ENCODE measurements around the gene PLXNA2. TPM values are rescaled to one million over a fixed set of nuclear protein-coding genes. Genes with fewer than 3 reads are reported as not detected.
A peak's percentile ranks its signal among the peaks of the same experiment; 100 is the strongest.

Gene PLXNA2
- total and polyA plus RNA-seq, 2 of the 8 experiments (the other 6 are each of a cell fraction or from before 2014, with no cell fraction given), result 0.33 to 1.5 TPM

DNA sequence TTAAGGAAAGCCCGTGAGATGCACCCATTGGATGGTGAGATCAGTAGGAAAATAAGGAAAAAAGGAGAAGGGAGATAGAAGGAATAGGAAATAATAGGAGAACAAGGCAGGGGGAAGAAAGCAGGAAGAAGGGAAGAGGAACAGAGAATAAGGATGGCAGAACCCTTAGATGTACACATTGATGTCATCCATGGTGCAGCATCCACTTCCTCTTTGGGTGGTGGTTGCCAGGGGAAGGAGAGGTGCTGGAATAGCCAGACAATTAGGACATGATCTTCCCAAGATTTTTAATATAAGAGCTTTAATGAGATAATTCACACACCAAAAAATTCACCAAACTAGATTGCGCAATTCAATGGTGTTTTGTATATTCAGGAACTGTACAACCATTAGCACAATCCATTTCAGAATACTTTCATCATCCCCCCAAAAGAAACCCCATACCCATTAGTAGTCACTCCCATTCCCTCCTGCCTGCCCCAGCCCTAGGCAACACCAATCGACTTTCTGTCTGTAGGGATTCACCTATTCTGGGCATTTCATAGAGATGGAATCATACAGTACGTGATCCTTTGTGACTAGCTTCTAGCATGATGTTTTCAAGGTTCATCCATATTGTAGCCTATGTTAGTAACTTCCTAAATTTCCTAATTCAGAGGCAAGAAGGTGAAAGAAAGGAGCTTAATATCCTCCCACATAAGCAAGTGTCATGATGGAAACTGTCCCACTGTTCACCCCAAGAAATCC lies 121.4 kb downstream of the PLXNA2 start:
- Histone ChIP-seq H3K27ac (ENCODE audit: low read depth, low read length) (no peak overlapping the region), H2AK5ac (ENCODE audit: low read depth, low read length) (no peak overlapping the region), H3K23me2 (ENCODE audit: low read depth, low read length) (no peaks in the 10 kb centered on the region; the same call in 1 of the 2 replicates), H3K18ac (ENCODE audit: extremely low read depth, low read length) (no peak overlapping the region), H3K79me2 (ENCODE audit: control insufficient read depth in 1 of 2, insufficient read depth in 2 of 2, low read length in 2 of 2) (no peaks in the 10 kb centered on the region), H3K79me1 (ENCODE audit: low read depth, low read length) (no peaks in the 10 kb centered on the region), H2BK15ac (ENCODE audit: low read length) (no peak overlapping the region), H2BK12ac (ENCODE audit: low read depth, low read length) (no peak overlapping the region), H2BK20ac (ENCODE audit: low read length) (no peak overlapping the region), H2BK120ac (replicated peaks; ENCODE audit: low read depth, low read length) (no peak overlapping the region), H4K20me1 (replicated peaks in 1 of 2; ENCODE audit: control insufficient read depth in 1 of 2, insufficient read depth in 2 of 2, low read length in 2 of 2) (no peaks in the 10 kb centered on the region), H3K14ac (ENCODE audit: insufficient read length) (no peak overlapping the region), H4K8ac (ENCODE audit: extremely low read depth, insufficient read depth, low read length) (no peak overlapping the region), H3K9ac (replicated peaks in 1 of 4; ENCODE audit: extremely low read depth in 1 of 4, low read depth in 3 of 4, low read length in 3 of 4) (no peak overlapping the region), H3K56ac (replicated peaks; ENCODE audit: insufficient read length, low read depth, low read length) (no peak overlapping the region), H3K23ac (ENCODE audit: insufficient read length) (no peak overlapping the region), H4K91ac (replicated peaks; ENCODE audit: insufficient read length, low read length) (no peak overlapping the region), H3K4ac (replicated peaks; ENCODE audit: insufficient read length, low read depth, low read length) (no peak overlapping the region), H4K5ac (ENCODE audit: insufficient read length, low read depth, low read length) (no peak overlapping the region), H3K4me1 (replicated peaks in 1 of 4; ENCODE audit: control insufficient read depth in 3 of 4, insufficient read depth in 4 of 4, low read length in 3 of 4) (peaks cover 0 to 8% (median 3%) of the 10 kb centered on the region in 4 experiments; a peak in 5 of 7 replicates), H3K4me2 (ENCODE audit: insufficient read depth in 1 of 2, low read depth in 2 of 2, low read length in 2 of 2) (no peak overlapping the region), H3K9me3 (ENCODE audit: insufficient read depth in 2 of 2, low read depth in 1 of 2, low read length in 1 of 2) (no peaks in the 10 kb centered on the region), H2AFZ (ENCODE audit: low read length) (no peak overlapping the region), H3K36me3 (ENCODE audit: control insufficient read depth in 2 of 4, insufficient read depth in 4 of 4, low read length in 3 of 4) (no peaks in the 10 kb centered on the region), H3K4me3 (ENCODE audit: extremely low read depth in 1 of 4, insufficient read depth in 2 of 4, low read depth in 3 of 4, low read length in 4 of 4) (no peak overlapping the region), H3K27me3 (replicated peaks in 1 of 4; ENCODE audit: control insufficient read depth in 3 of 4, extremely low read depth in 1 of 4, insufficient read depth in 3 of 4, low read length in 3 of 4) (no peaks in the 10 kb centered on the region), H2BK5ac (ENCODE audit: low read depth, low read length) (no peak overlapping the region)
- POLR2A ChIA-PET (ENCODE audit: partially characterized antibody), result no interaction called here
- FAIRE-seq (no peak), DNase-seq (ENCODE audit: low read depth in 1 of 2, low spot score in 2 of 2) (no peak)
- CTCF ChIA-PET (ENCODE audit: partially characterized antibody), result interaction anchor here (0.9 to 4.7 kb wide), 7 partner anchors 9 to 1447 kb away, joined by 3 to 30 read pairs (median 6); no protein-coding TSS in a partner anchor
- TF ChIP-seq CEBPB (IDR thresholded peaks at IDR 0.05; ENCODE audit: low read depth, low read length), result peak; percentile 87; the same call in 1 of the 2 replicates
- TF ChIP-seq PHF8 (conservative IDR thresholded peaks at IDR 0.05; ENCODE audit: low read depth, low read length), result no peak
- TF ChIP-seq RBBP5 (IDR thresholded peaks at IDR 0.05; ENCODE audit: borderline replicate concordance, low read depth, low read length), result no peak
- WGBS, 2 experiments (ENCODE audit: extremely low coverage in 1 of 2, insufficient coverage in 1 of 2, insufficient read length in 1 of 2, insufficient replicate concordance in 2 of 2, low coverage in 1 of 2, low lambda C conversion rate in 2 of 2, missing lambda C conversion rate in 1 of 2), result 92% methylated on average over 4 of the region's 4 CpGs; no CpG with 5 or more reads in 1 of the 2 experiments
